Measurements from ENCODE around the gene FKBP8.

DNA sequence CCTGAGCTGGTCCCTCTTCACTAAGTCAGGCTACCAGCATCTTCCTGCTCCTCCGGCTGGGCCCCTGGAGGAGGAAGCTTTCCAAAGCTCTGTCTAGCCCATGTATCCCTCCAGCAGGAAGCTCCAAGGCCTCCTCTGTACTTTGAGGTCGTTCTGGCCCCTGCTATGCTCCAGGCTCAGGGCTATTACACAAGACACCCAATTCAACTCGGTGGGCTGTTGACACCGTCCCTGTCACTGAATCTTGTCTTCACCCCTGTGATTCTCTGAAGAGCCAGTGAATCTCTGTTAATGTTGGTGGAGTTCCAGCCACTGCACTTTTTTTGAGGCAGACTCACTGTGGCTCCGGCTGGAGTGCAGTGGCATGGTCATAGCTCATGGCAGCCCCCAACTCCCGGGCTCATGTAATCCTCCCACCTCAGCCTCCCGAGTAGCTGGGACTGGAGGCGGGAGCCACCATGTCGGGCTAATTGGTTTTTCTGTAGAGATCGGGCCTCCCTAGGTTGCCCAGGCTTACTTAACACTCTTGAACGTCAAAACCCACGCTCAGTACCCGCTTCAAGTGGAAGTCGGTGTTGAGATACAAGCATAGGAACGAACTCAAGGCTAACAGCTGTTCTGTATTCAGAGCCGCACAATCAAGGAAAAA, 44.7 kb upstream of the FKBP8 start:
- TF ChIP-seq, protein P1, sequence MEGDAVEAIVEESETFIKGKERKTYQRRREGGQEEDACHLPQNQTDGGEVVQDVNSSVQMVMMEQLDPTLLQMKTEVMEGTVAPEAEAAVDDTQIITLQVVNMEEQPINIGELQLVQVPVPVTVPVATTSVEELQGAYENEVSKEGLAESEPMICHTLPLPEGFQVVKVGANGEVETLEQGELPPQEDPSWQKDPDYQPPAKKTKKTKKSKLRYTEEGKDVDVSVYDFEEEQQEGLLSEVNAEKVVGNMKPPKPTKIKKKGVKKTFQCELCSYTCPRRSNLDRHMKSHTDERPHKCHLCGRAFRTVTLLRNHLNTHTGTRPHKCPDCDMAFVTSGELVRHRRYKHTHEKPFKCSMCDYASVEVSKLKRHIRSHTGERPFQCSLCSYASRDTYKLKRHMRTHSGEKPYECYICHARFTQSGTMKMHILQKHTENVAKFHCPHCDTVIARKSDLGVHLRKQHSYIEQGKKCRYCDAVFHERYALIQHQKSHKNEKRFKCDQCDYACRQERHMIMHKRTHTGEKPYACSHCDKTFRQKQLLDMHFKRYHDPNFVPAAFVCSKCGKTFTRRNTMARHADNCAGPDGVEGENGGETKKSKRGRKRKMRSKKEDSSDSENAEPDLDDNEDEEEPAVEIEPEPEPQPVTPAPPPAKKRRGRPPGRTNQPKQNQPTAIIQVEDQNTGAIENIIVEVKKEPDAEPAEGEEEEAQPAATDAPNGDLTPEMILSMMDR (IDR thresholded peaks at IDR 0.05): no peak
- TF ChIP-seq POLR2AphosphoS5 (IDR thresholded peaks at IDR 0.05; ENCODE audit: low read depth, low read length) (no peak), SIN3A (IDR thresholded peaks at IDR 0.05; ENCODE audit: borderline replicate concordance, insufficient read depth, low read depth, low read length) (no peak), TCF7L2 (IDR thresholded peaks at IDR 0.05; ENCODE audit: low read depth, low read length) (no peak)
- TF ChIP-seq, protein P2, sequence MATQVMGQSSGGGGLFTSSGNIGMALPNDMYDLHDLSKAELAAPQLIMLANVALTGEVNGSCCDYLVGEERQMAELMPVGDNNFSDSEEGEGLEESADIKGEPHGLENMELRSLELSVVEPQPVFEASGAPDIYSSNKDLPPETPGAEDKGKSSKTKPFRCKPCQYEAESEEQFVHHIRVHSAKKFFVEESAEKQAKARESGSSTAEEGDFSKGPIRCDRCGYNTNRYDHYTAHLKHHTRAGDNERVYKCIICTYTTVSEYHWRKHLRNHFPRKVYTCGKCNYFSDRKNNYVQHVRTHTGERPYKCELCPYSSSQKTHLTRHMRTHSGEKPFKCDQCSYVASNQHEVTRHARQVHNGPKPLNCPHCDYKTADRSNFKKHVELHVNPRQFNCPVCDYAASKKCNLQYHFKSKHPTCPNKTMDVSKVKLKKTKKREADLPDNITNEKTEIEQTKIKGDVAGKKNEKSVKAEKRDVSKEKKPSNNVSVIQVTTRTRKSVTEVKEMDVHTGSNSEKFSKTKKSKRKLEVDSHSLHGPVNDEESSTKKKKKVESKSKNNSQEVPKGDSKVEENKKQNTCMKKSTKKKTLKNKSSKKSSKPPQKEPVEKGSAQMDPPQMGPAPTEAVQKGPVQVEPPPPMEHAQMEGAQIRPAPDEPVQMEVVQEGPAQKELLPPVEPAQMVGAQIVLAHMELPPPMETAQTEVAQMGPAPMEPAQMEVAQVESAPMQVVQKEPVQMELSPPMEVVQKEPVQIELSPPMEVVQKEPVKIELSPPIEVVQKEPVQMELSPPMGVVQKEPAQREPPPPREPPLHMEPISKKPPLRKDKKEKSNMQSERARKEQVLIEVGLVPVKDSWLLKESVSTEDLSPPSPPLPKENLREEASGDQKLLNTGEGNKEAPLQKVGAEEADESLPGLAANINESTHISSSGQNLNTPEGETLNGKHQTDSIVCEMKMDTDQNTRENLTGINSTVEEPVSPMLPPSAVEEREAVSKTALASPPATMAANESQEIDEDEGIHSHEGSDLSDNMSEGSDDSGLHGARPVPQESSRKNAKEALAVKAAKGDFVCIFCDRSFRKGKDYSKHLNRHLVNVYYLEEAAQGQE (IDR thresholded peaks at IDR 0.05; ENCODE audit: insufficient read depth in 1 of 2, low read depth in 2 of 2, low read length in 1 of 2): no peak
